Panc1 (cell line): ENCODE data around the gene ZNF620. TPM values are rescaled to one million over a fixed set of nuclear protein-coding genes. Genes with fewer than 3 reads are reported as not detected.

Source experiments
- ATAC-seq: fragments of 200-7000 bp; cut with Tn5 transposase; 2 replicates; pipeline ENCODE4 v1.9.1; 2020; ENCODE audit warnings: mild to moderate bottlenecking, moderate library complexity
- BruUV-seq: library from RNA; stranded (reverse); fragments of 400-500 nt; replicated peaks from 2 replicates; lab custom pipeline; 2021; lab: Mats Ljungman, UMichigan
- CTCF ChIA-PET: fragments of 300-600 bp; sonication (Branson Sonifier 250); formaldehyde crosslinking; loops from one replicate; lab custom pipeline; 2022; ENCODE audit warnings: antibody characterized with exemption; lab: Charles Lee
- POLR2A ChIA-PET: fragments of 300-600 bp; sonication (Branson Sonifier 250); formaldehyde crosslinking; loops from one replicate; lab custom pipeline; 2022; ENCODE audit warnings: antibody characterized with exemption; lab: Charles Lee
- DNase-seq: peaks from one replicate; pipeline ENCODE4 v3.0.0-alpha.2; 2010; ENCODE audit warnings: low read depth, low spot score
- H3K27ac ChIP-seq: 2 replicates; pipeline ENCODE4 v1.5.1; 2011; ENCODE audit warnings: mild to moderate bottlenecking, low read length, inconsistent platforms
- H3K27me3 ChIP-seq: fragments of 200-500 bp; sonication (Bioruptor generic); 2 replicates; pipeline ENCODE4 v1.6.0; 2014; ENCODE audit warnings: low read length, inconsistent platforms; ENCODE audit not compliant: control insufficient read depth, insufficient read depth
- H3K36me3 ChIP-seq: fragments of 200-500 bp; sonication (Bioruptor generic); 2 replicates; pipeline ENCODE4 v1.5.1; 2014; ENCODE audit warnings: inconsistent platforms, mild to moderate bottlenecking, low read length, moderate library complexity; ENCODE audit not compliant: control insufficient read depth, insufficient read depth
- H3K4me1 ChIP-seq: 2 replicates; pipeline ENCODE4 v1.5.1; 2011; ENCODE audit warnings: inconsistent platforms, mild to moderate bottlenecking, low read length, moderate library complexity; ENCODE audit not compliant: control insufficient read depth, insufficient read depth
- H3K4me3 ChIP-seq, 2 experiments: 2 replicates each; pipeline ENCODE4 v1.5.1; 2011 to 2012; ENCODE audit warnings: low read depth in 2 of 2, low read length in 2 of 2, mild to moderate bottlenecking in 2 of 2, inconsistent platforms in 1 of 2, moderate library complexity in 1 of 2
- H3K9me3 ChIP-seq: fragments of 200-500 bp; sonication (Bioruptor generic); 2 replicates; pipeline ENCODE4 v1.5.1; 2014; ENCODE audit warnings: low read depth, mild to moderate bottlenecking, inconsistent platforms, low read length, moderate library complexity; ENCODE audit not compliant: control insufficient read depth, insufficient read depth
- CTCF ChIP-seq: fragments of 450-650 bp; IDR thresholded peaks from 2 replicates; pipeline ENCODE4 v1.5.1; 2017; ENCODE audit warnings: mild to moderate bottlenecking
- POLR2AphosphoS5 ChIP-seq: IDR thresholded peaks from 2 replicates; pipeline ENCODE4 v1.6.1; 2012; ENCODE audit warnings: mild to moderate bottlenecking, low read depth, low read length, moderate library complexity
- REST ChIP-seq, 2 experiments: IDR thresholded peaks; 2 replicates each; pipeline ENCODE4 v1.6.1; 2011 to 2012; ENCODE audit warnings: low read depth in 2 of 2, control low read depth in 1 of 2, low read length in 1 of 2, mild to moderate bottlenecking in 1 of 2, moderate library complexity in 1 of 2; ENCODE audit not compliant: insufficient read depth in 1 of 2
- SIN3A ChIP-seq: IDR thresholded peaks from 2 replicates; pipeline ENCODE4 v1.6.1; 2012; ENCODE audit warnings: low read depth, mild to moderate bottlenecking, low read length, moderate library complexity, borderline replicate concordance; ENCODE audit not compliant: insufficient read depth
- TCF7L2 ChIP-seq: IDR thresholded peaks from 2 replicates; pipeline ENCODE4 v1.6.1; 2011; ENCODE audit warnings: mild to moderate bottlenecking, low read depth, low read length, inconsistent platforms
- in situ Hi-C: cut with HindIII; loops from 2 replicates; pipeline ENCODE4 v1.10.0; 2016; ENCODE audit warnings: low sequenced_read_pairs, low pct_unique_long_range_greater_than_20kb
- intact Hi-C: fragments of 100-400 bp; cut with micrococcal nuclease; formaldehyde crosslinking; loops from one replicate; pipeline ENCODE4 v1.10.0; 2022; ENCODE audit not compliant: unreplicated experiment
- total RNA-seq: library from RNA; stranded (reverse); gene quantifications from one replicate; pipeline ENCODE4 v1.2.1, GENCODE V29; 2021; ENCODE audit not compliant: unreplicated experiment

ZNF620 gene
- total RNA-seq, 1 experiment from 2014 or later = 1.3 TPM

- BruUV-seq = no TSS peak
- ATAC-seq (no peak), DNase-seq (no peak)
- Histone ChIP-seq H3K27me3 (no peaks in the 10 kb centered on the region), H3K9me3 (no peaks in the 10 kb centered on the region), H3K36me3 (no peaks in the 10 kb centered on the region), H3K4me1 (no peaks in the 10 kb centered on the region), H3K4me3 (no peak overlapping the region), H3K27ac (no peak overlapping the region)
- ChIA-PET POLR2A (no interaction called here), CTCF (no interaction called here)
- in situ Hi-C loops (no loop called here), intact Hi-C loops (no loop called here)
- no peak for TF ChIP-seq CTCF
Observed at GRCh38 chr3:40546816-40547215, 41.0 kb downstream of the ZNF620 start.

- Histone ChIP-seq H3K4me3 (no peak overlapping the region), H3K27me3 (no peaks in the 10 kb centered on the region), H3K27ac (no peak overlapping the region), H3K36me3 (no peaks in the 10 kb centered on the region), H3K4me1 (no peaks in the 10 kb centered on the region), H3K9me3 (no peaks in the 10 kb centered on the region)
- no peak for TF ChIP-seq TCF7L2
- no peak for TF ChIP-seq SIN3A
- no peak for TF ChIP-seq POLR2AphosphoS5
- TF ChIP-seq REST (IDR thresholded peaks at IDR 0.05; ENCODE audit: insufficient read depth in 1 of 2, low read depth in 2 of 2, low read length in 1 of 2) = no peak
- TF ChIP-seq CTCF = no peak
- BruUV-seq = no TSS peak
- DNase-seq (no peak), ATAC-seq (no peak)
- intact Hi-C loops = no loop called here
- in situ Hi-C loops = no loop called here
- ChIA-PET CTCF (no interaction called here), POLR2A (no interaction called here)
Observed at GRCh38 chr3:40550167-40550566, 44.3 kb downstream of the ZNF620 start.
